ENCODE measurements around the gene SNRPB2.

The SNRPB2 gene

GRCh38 chr20:16703570-16703969 is 26.3 kb upstream of the SNRPB2 start:
- H3K27ac ChIP-seq (ENCODE audit: low read depth, low read length), result no peak overlapping the region
- H3K79me2 ChIP-seq (ENCODE audit: control insufficient read depth, insufficient read depth, low read length, unreplicated experiment), result no peaks in the 10 kb centered on the region
- H3K4me3 ChIP-seq (ENCODE audit: low read depth, low read length), result no peak overlapping the region
- H3K36me3 ChIP-seq (ENCODE audit: insufficient read depth, low read length), result no peaks in the 10 kb centered on the region
- H3K4me1 ChIP-seq (ENCODE audit: control insufficient read depth, insufficient read depth, low read length, unreplicated experiment), result no peaks in the 10 kb centered on the region
- peaks cover 28% of the 10 kb centered on the region for H3K27me3 ChIP-seq (ENCODE audit: insufficient read depth, low read length)
- no peak overlapping the region for H2AFZ ChIP-seq (ENCODE audit: low read length, unreplicated experiment)

GRCh38 chr20:16707674-16708073 is 22.2 kb upstream of the SNRPB2 start:
- no peak overlapping the region for H3K27ac ChIP-seq (ENCODE audit: low read depth, low read length)
- H3K36me3 ChIP-seq (ENCODE audit: insufficient read depth, low read length), result no peaks in the 10 kb centered on the region
- no peaks in the 10 kb centered on the region for H3K4me1 ChIP-seq (ENCODE audit: control insufficient read depth, insufficient read depth, low read length, unreplicated experiment)
- no peak overlapping the region for H2AFZ ChIP-seq (ENCODE audit: low read length, unreplicated experiment)
- no peaks in the 10 kb centered on the region for H3K79me2 ChIP-seq (ENCODE audit: control insufficient read depth, insufficient read depth, low read length, unreplicated experiment)
- H3K27me3 ChIP-seq (ENCODE audit: insufficient read depth, low read length), result peaks cover 57% of the 10 kb centered on the region
- H3K4me3 ChIP-seq (ENCODE audit: low read depth, low read length), result no peak overlapping the region

GRCh38 chr20:16708602-16709001 is 21.2 kb upstream of the SNRPB2 start:
- H3K4me3 ChIP-seq (ENCODE audit: low read depth, low read length), result no peak overlapping the region
- H3K27me3 ChIP-seq (ENCODE audit: insufficient read depth, low read length), result peaks cover 64% of the 10 kb centered on the region

GRCh38 chr20:16709017-16709416 is 20.8 kb upstream of the SNRPB2 start:
- Histone ChIP-seq H3K36me3 (ENCODE audit: insufficient read depth, low read length) (no peaks in the 10 kb centered on the region), H2AFZ (ENCODE audit: low read length, unreplicated experiment) (no peak overlapping the region), H3K27me3 (ENCODE audit: insufficient read depth, low read length) (peaks cover 64% of the 10 kb centered on the region), H3K27ac (ENCODE audit: low read depth, low read length) (no peak overlapping the region), H3K4me3 (ENCODE audit: low read depth, low read length) (no peak overlapping the region), H3K4me1 (ENCODE audit: control insufficient read depth, insufficient read depth, low read length, unreplicated experiment) (no peaks in the 10 kb centered on the region), H3K79me2 (ENCODE audit: control insufficient read depth, insufficient read depth, low read length, unreplicated experiment) (no peaks in the 10 kb centered on the region)

More at GRCh38 chr20:16708602-16709001, 21.2 kb upstream of the SNRPB2 start:
- Histone ChIP-seq H3K27ac (ENCODE audit: low read depth, low read length) (no peak overlapping the region), H2AFZ (ENCODE audit: low read length, unreplicated experiment) (no peak overlapping the region), H3K4me1 (ENCODE audit: control insufficient read depth, insufficient read depth, low read length, unreplicated experiment) (no peaks in the 10 kb centered on the region), H3K36me3 (ENCODE audit: insufficient read depth, low read length) (no peaks in the 10 kb centered on the region), H3K79me2 (ENCODE audit: control insufficient read depth, insufficient read depth, low read length, unreplicated experiment) (no peaks in the 10 kb centered on the region)

- Histone ChIP-seq H3K79me2 (ENCODE audit: control insufficient read depth, insufficient read depth, low read length, unreplicated experiment) (no peaks in the 10 kb centered on the region), H2AFZ (ENCODE audit: low read length, unreplicated experiment) (no peak overlapping the region), H3K36me3 (ENCODE audit: insufficient read depth, low read length) (no peaks in the 10 kb centered on the region), H3K4me1 (ENCODE audit: control insufficient read depth, insufficient read depth, low read length, unreplicated experiment) (no peaks in the 10 kb centered on the region), H3K27me3 (ENCODE audit: insufficient read depth, low read length) (peaks cover 81% of the 10 kb centered on the region), H3K27ac (ENCODE audit: low read depth, low read length) (no peak overlapping the region), H3K4me3 (ENCODE audit: low read depth, low read length) (no peak overlapping the region)
Observed at GRCh38 chr20:16710781-16711180, 19.0 kb upstream of the SNRPB2 start.

- H3K4me1 ChIP-seq (ENCODE audit: control insufficient read depth, insufficient read depth, low read length, unreplicated experiment), result no peaks in the 10 kb centered on the region
- no peak overlapping the region for H3K27ac ChIP-seq (ENCODE audit: low read depth, low read length)
- H2AFZ ChIP-seq (ENCODE audit: low read length, unreplicated experiment), result no peak overlapping the region
- no peaks in the 10 kb centered on the region for H3K36me3 ChIP-seq (ENCODE audit: insufficient read depth, low read length)
- no peaks in the 10 kb centered on the region for H3K79me2 ChIP-seq (ENCODE audit: control insufficient read depth, insufficient read depth, low read length, unreplicated experiment)
- H3K4me3 ChIP-seq (ENCODE audit: low read depth, low read length), result no peak overlapping the region
- H3K27me3 ChIP-seq (ENCODE audit: insufficient read depth, low read length), result peaks cover 87% of the 10 kb centered on the region
Observed at GRCh38 chr20:16711661-16712258, 18.1 kb upstream of the SNRPB2 start.

GRCh38 chr20:16712511-16712947 is 17.3 kb upstream of the SNRPB2 start:
- H3K36me3 ChIP-seq (ENCODE audit: insufficient read depth, low read length), result no peaks in the 10 kb centered on the region
- no peak overlapping the region for H3K4me3 ChIP-seq (ENCODE audit: low read depth, low read length)
- no peak overlapping the region for H3K27ac ChIP-seq (ENCODE audit: low read depth, low read length)
- no peaks in the 10 kb centered on the region for H3K4me1 ChIP-seq (ENCODE audit: control insufficient read depth, insufficient read depth, low read length, unreplicated experiment)
- H3K27me3 ChIP-seq (ENCODE audit: insufficient read depth, low read length), result peaks cover 95% of the 10 kb centered on the region
- H3K79me2 ChIP-seq (ENCODE audit: control insufficient read depth, insufficient read depth, low read length, unreplicated experiment), result no peaks in the 10 kb centered on the region
- no peak overlapping the region for H2AFZ ChIP-seq (ENCODE audit: low read length, unreplicated experiment)

- Histone ChIP-seq H3K27me3 (ENCODE audit: insufficient read depth, low read length) (peaks cover 95% of the 10 kb centered on the region), H3K4me1 (ENCODE audit: control insufficient read depth, insufficient read depth, low read length, unreplicated experiment) (no peaks in the 10 kb centered on the region), H2AFZ (ENCODE audit: low read length, unreplicated experiment) (no peak overlapping the region), H3K27ac (ENCODE audit: low read depth, low read length) (no peak overlapping the region), H3K4me3 (ENCODE audit: low read depth, low read length) (no peak overlapping the region), H3K79me2 (ENCODE audit: control insufficient read depth, insufficient read depth, low read length, unreplicated experiment) (no peaks in the 10 kb centered on the region), H3K36me3 (ENCODE audit: insufficient read depth, low read length) (no peaks in the 10 kb centered on the region)
Observed at GRCh38 chr20:16713066-16713465, 16.8 kb upstream of the SNRPB2 start.

- H3K79me2 ChIP-seq (ENCODE audit: control insufficient read depth, insufficient read depth, low read length, unreplicated experiment), result no peaks in the 10 kb centered on the region
- H3K27me3 ChIP-seq (ENCODE audit: insufficient read depth, low read length), result peaks cover 94% of the 10 kb centered on the region
- H2AFZ ChIP-seq (ENCODE audit: low read length, unreplicated experiment), result no peak overlapping the region
- H3K27ac ChIP-seq (ENCODE audit: low read depth, low read length), result no peak overlapping the region
- no peaks in the 10 kb centered on the region for H3K4me1 ChIP-seq (ENCODE audit: control insufficient read depth, insufficient read depth, low read length, unreplicated experiment)
- H3K4me3 ChIP-seq (ENCODE audit: low read depth, low read length), result no peak overlapping the region
- H3K36me3 ChIP-seq (ENCODE audit: insufficient read depth, low read length), result no peaks in the 10 kb centered on the region
Observed at GRCh38 chr20:16714242-16714641, 15.6 kb upstream of the SNRPB2 start.

- H3K4me1 ChIP-seq (ENCODE audit: control insufficient read depth, insufficient read depth, low read length, unreplicated experiment), result no peaks in the 10 kb centered on the region
- no peaks in the 10 kb centered on the region for H3K79me2 ChIP-seq (ENCODE audit: control insufficient read depth, insufficient read depth, low read length, unreplicated experiment)
- no peak overlapping the region for H3K27ac ChIP-seq (ENCODE audit: low read depth, low read length)
- no peak overlapping the region for H2AFZ ChIP-seq (ENCODE audit: low read length, unreplicated experiment)
- H3K36me3 ChIP-seq (ENCODE audit: insufficient read depth, low read length), result no peaks in the 10 kb centered on the region
- H3K27me3 ChIP-seq (ENCODE audit: insufficient read depth, low read length), result peaks cover 95% of the 10 kb centered on the region
- no peak overlapping the region for H3K4me3 ChIP-seq (ENCODE audit: low read depth, low read length)
Observed at GRCh38 chr20:16714751-16715150, 15.1 kb upstream of the SNRPB2 start.

GRCh38 chr20:16719421-16719820 is 10.4 kb upstream of the SNRPB2 start:
- H3K4me3 ChIP-seq (ENCODE audit: low read depth, low read length), result no peak overlapping the region
- H3K36me3 ChIP-seq (ENCODE audit: insufficient read depth, low read length), result no peaks in the 10 kb centered on the region
- H2AFZ ChIP-seq (ENCODE audit: low read length, unreplicated experiment), result no peak overlapping the region
- peaks cover 89% of the 10 kb centered on the region for H3K27me3 ChIP-seq (ENCODE audit: insufficient read depth, low read length)
- H3K79me2 ChIP-seq (ENCODE audit: control insufficient read depth, insufficient read depth, low read length, unreplicated experiment), result no peaks in the 10 kb centered on the region
- H3K27ac ChIP-seq (ENCODE audit: low read depth, low read length), result no peak overlapping the region
- no peaks in the 10 kb centered on the region for H3K4me1 ChIP-seq (ENCODE audit: control insufficient read depth, insufficient read depth, low read length, unreplicated experiment)
